HG03175 (cell line): ENCODE data around the gene PHLDA3.
A peak's percentile ranks its signal among the peaks of the same experiment; 100 is the strongest.

ENCODE experiments used
- ATAC-seq: cut with Tn5 transposase; IDR thresholded peaks from one replicate; pipeline ENCODE4 v1.9.1; 2021; ENCODE audit warnings: mild to moderate bottlenecking, moderate library complexity; ENCODE audit not compliant: unreplicated experiment

PHLDA3 gene

GRCh38 chr1:201466492-201466891 is 2.5 kb downstream of the PHLDA3 start:
- no peak for ATAC-seq

GRCh38 chr1:201465698-201466290 is 3.2 kb downstream of the PHLDA3 start:
- ATAC-seq, result no peak

DNA sequence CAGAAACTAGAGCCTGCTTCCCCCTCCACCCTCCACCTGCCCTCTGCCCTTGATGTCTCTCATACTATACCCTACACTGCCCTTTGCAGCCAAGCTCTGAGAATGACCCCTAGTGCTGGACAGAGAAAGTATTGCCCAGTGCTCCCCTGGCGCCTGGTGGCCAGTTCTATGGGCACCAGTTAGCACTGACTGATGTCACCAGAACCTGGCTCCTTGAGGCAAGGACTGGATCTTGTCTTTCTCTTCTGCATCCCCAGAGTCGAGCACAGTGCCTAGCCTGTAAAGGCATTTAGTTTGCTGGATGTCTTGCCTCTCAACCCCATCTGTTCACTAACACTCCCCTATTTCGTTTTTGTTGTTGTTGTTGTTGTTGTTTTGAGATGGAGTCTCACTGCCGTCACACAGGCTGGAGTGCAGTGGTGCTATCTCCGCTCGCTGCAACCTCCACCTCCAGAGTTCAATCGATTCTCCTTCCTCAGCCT is 5.9 kb downstream of the PHLDA3 start:
- ATAC-seq, result no peak

DNA sequence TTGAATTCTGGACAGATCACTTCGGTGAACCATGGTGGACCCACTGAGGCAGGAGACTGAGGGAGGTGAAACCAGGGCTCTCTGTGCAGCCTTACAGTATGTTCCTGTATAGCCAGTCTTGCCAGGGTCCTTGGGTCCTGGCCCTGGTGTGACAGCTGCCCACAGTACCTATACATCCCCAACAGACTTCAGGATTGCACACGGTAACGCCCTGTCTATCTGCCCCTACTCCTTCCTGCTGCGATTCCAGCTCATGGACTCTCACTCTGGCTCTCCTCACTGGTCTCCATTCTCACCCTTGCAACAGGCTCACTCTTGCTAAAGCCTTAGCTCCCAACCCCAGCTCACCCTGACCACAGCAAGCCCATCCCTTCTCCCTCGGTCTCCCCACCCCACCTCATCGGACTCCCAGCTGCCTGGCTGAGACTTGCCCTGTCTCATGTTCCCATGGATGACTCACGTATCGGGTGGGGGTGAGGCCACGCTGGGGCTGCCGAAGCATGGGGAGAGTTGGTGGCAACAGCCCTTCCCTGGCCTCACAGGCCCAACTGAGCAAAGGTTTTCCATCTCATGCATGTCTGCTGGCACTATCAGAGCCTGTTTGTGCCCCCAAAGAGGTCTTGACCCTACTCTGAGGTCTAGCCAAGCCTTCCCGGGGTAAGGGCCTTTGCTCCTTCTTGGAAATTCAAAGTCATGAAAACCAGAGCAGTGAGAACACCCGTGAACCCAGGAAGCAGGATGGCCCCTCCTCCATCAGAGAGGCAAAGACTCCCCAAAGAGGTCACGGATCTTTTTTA is 7.1 kb downstream of the PHLDA3 start:
- no peak for ATAC-seq

- ATAC-seq, result no peak
Observed at GRCh38 chr1:201460814-201461644, 8.0 kb downstream of the PHLDA3 start.

- ATAC-seq, result no peak
Observed at GRCh38 chr1:201459775-201460174, 9.2 kb downstream of the PHLDA3 start.

GRCh38 chr1:201459052-201459451 is 9.9 kb downstream of the PHLDA3 start:
- no peak for ATAC-seq

- no peak for ATAC-seq
Observed at GRCh38 chr1:201457508-201457960, 11.5 kb downstream of the PHLDA3 start.

DNA sequence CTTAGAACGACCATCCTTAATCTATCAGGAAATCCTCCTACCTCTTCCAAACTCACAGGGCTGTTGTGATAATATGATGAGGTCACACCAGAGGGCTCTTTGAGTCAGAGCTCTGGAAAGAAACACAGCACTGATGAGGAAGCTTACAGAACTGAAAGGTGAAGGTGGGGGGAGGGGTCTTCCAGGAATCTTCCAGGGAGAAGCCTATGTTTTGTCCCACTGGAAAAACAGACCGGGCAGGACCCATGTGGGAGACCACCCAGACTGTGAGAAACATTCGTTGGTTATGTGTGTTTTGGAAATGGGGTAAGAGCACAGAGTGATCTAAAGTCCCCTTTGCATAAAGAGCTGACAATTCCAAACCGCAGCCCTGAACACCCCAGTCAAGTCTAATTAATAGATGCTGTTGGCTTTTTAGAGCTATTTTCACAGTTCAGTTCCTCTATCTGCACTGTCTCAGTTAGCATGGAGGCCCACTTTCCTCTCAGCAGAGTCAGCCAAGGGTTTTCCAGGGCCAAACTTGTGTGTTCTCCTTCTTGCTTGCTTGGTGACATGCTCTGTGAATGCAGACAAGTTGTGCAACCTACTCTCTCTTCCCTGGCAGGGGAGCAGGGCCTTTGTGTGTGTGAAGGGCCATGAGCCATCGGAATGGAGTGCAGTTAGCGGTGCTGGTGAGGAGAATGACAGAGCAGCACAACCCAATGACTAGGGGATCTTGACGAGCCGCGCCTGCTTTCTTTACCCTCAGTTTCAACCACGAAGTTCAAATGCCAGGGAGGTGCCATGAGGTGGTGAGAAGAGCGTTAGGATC is 12.3 kb downstream of the PHLDA3 start:
- peak; percentile 51 for ATAC-seq

DNA sequence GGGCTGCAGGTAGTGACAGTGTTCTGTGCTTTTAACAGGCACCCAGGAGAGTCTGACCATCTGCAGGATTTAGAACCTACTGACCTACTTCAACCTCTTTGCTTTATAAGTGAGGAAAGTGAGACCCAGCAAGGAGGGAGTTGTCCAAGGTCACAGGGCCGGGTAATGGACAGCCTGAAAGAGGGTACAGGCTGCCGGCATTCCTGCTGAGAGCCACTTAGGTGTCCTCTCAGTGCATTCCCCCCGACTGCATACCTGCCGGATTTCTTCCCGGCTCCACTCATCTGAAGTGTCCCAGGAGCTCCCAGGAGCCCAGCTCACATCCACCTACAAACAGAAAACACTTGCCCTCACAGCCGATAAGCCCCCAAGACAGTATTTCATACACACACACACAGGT is 13.9 kb downstream of the PHLDA3 start:
- no peak for ATAC-seq

DNA sequence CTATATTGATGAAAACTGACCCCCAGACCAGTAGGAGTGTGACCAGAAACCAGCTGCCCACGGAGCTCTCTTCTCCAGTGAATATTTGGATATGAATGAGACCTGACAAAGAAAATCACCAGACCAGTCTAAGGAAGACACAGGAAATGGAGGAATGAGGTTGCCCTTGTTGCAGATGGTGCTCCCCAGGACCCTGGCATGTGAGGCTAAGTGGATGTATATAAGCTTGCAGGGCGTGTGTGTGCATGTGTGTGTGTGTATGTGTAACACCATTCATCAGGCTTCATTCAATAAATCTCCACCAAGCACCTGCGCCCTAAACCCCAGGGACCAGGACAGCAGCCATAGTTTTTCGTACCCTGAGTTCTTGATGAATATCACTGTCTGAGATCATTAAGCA is 14.4 kb downstream of the PHLDA3 start:
- ATAC-seq, result no peak

DNA sequence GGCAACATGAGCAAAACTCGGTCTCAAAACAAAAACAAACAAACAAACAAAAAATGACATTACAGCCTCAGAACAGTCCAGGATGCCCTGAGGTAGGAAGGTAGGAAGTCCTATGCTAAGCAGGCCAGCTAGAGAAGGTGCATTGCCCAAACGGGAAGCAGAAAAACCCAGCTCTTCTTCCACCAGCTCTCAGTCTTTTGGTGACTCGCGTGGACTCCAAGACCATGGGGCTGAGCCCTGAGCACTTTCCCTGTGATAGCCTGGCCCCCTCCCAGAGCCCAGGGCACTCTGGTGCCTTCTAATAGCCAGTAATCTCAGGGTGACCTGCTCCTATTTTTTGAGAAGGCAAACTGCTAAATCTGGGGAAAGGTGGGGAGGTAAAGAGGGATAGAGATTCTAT is 16.1 kb downstream of the PHLDA3 start:
- no peak for ATAC-seq

- ATAC-seq, result no peak
Observed at GRCh38 chr1:201450721-201451291, 18.2 kb downstream of the PHLDA3 start.

DNA sequence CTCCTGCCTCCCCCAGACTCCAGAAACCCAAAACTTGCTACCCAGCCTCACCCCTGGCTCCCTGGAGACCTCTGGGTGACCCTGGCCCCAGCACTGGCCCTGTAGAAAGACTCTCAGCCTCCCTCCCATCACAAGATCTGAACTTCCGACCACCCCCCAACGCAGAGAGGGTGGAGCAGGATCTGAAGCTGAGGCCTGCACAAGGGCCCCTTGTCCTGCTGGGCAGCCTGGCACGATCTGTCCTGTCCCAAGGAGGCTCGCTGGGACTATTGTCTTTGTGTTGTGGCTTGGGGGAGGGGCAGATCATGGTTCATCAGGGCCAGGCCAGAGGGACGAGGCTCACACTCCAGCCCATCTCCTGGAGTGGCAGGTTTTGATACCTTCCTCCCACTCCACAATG is 20.0 kb downstream of the PHLDA3 start:
- ATAC-seq, result no peak

DNA sequence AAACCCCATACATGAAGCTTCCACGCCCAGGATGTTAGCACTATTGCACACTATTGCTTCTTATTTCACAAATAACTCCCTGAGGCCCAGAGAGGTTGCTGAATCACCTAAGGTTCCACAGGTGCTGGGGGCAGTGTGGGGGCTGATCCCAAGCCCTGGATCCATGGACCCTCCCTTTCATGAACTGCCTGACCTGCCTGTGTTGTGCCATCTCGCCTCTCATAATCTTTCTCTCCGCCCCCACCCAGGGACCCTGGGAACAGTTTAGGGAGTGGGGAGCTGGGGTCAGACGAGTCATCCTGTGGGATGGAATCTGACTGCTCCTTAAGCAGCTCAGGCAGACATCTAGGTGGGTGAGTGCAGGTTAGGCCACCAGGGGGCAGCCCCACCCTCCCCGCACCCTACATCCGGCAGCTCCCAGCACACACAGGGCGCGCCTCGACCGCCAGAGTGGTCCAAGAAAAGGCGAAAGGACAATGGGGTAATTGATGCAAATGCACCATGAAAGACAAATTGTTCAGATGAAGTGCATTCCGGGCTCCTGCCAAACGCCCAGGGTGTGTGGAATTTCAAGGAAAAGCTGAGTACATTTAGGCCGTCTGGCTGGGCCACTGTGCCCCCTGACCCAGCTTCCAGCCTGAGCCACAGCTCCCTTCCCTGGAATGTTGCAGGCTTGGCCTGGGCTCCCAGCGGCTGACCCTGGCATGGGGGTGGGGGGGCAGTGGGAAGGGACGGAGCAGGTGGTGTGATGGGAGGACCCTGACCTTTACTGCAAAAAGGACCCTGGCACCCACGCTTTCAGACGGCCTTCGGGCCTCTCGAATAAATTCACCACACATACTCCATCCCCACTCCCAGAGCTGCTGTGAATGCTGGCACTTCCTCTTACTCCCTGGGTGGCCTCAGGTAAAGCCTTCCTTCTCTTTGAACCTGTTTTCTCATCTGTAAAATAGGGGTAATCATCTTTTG is 20.8 kb downstream of the PHLDA3 start:
- peak; percentile 77 for ATAC-seq

DNA sequence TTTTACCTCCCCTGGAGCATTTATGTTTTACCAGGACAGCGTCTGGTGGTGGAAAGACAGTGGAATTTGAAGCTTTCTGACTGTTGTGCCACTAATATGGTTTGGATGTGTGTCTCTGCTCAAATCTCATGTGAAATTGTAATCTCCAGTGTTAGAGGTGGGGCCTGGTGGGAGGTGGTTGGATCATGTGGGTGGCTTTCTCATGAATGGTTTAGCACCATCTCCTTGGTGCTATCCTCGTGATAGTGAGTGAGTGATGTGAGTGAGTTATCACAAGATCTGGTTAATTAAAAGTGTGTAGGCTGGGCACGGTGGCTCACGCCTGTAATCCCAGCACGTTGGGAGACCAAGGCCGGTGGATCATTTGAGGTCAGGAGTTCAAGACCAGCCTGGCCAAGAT is 23.7 kb downstream of the PHLDA3 start:
- ATAC-seq, result no peak

GRCh38 chr1:201444792-201445191 is 24.2 kb downstream of the PHLDA3 start:
- no peak for ATAC-seq

GRCh38 chr1:201443747-201444146 is 25.2 kb downstream of the PHLDA3 start:
- ATAC-seq, result no peak

GRCh38 chr1:201436969-201437368 is 32.0 kb downstream of the PHLDA3 start:
- no peak for ATAC-seq
